PC-3 (cell line): Measurements from ENCODE around the gene RGS3. TPM values are rescaled to one million over a fixed set of nuclear protein-coding genes. Genes with fewer than 3 reads are reported as not detected.

Experiments used
- ATAC-seq: fragments of 200-7000 bp; cut with Tn5 transposase; 2 replicates; pipeline ENCODE4 v1.9.1; 2020; ENCODE audit warnings: mild to moderate bottlenecking, moderate library complexity
- BruUV-seq: library from RNA; stranded (reverse); fragments of 400-500 nt; replicated peaks from 2 replicates; lab custom pipeline; 2021; lab: Mats Ljungman, UMichigan
- CTCF ChIA-PET: fragments of 300-600 bp; sonication (Branson Sonifier 250); formaldehyde crosslinking; loops from one replicate; lab custom pipeline; 2022; ENCODE audit warnings: antibody characterized with exemption; lab: Charles Lee
- POLR2A ChIA-PET: fragments of 300-600 bp; sonication (Branson Sonifier 250); formaldehyde crosslinking; loops from one replicate; lab custom pipeline; 2022; ENCODE audit warnings: antibody characterized with exemption; ENCODE audit not compliant: unreplicated experiment; lab: Charles Lee
- DNase-seq: peaks from one replicate; pipeline ENCODE4 v3.0.0-alpha.2; 2015
- H2AFZ ChIP-seq: fragments of 300-600 bp; sonication (generic); 2 replicates; pipeline ENCODE4 v1.6.0; 2016; ENCODE audit warnings: antibody characterized with exemption, low read length
- H3F3A ChIP-seq: fragments of 300-600 bp; sonication (generic); one replicate; pipeline ENCODE4 v1.6.0; 2017; ENCODE audit warnings: antibody characterized with exemption, low read length, control low read depth, mild to moderate bottlenecking; ENCODE audit not compliant: unreplicated experiment
- H3K27ac ChIP-seq: fragments of 300-600 bp; sonication (generic); 2 replicates; pipeline ENCODE4 v1.5.1; 2016; ENCODE audit warnings: mild to moderate bottlenecking, low read length
- H3K27me3 ChIP-seq: fragments of 300-600 bp; sonication (generic); 2 replicates; pipeline ENCODE4 v1.6.1; 2016; ENCODE audit warnings: low read length, mixed read lengths
- H3K36me3 ChIP-seq: fragments of 300-600 bp; sonication (generic); 2 replicates; pipeline ENCODE4 v1.6.1; 2016; ENCODE audit warnings: low read depth, mixed run types, low read length, mixed read lengths
- H3K4me1 ChIP-seq: fragments of 300-600 bp; sonication (generic); 2 replicates; pipeline ENCODE4 v1.5.1; 2016; ENCODE audit warnings: low read length; ENCODE audit not compliant: insufficient read depth
- H3K4me2 ChIP-seq: fragments of 300-600 bp; sonication (generic); 2 replicates; pipeline ENCODE4 v1.6.0; 2016; ENCODE audit warnings: low read length
- H3K4me3 ChIP-seq: fragments of 300-600 bp; sonication (generic); 2 replicates; pipeline ENCODE4 v1.5.1; 2016; ENCODE audit warnings: mild to moderate bottlenecking, low read length, mixed read lengths
- H3K79me2 ChIP-seq: fragments of 300-600 bp; sonication (generic); 2 replicates; pipeline ENCODE4 v1.6.1; 2017; ENCODE audit warnings: low read length, mixed read lengths
- H3K9ac ChIP-seq: fragments of 300-600 bp; sonication (generic); 2 replicates; pipeline ENCODE4 v1.6.0; 2016; ENCODE audit warnings: mild to moderate bottlenecking, low read length
- H3K9me2 ChIP-seq: fragments of 300-600 bp; sonication (generic); replicated peaks from 2 replicates; pipeline ENCODE4 v1.6.1; 2016; ENCODE audit warnings: mixed run types, low read length, mixed read lengths
- H3K9me3 ChIP-seq: fragments of 300-600 bp; sonication (generic); 2 replicates; pipeline ENCODE4 v1.6.1; 2016; ENCODE audit warnings: low read length, mixed read lengths
- H4K20me1 ChIP-seq: fragments of 300-600 bp; sonication (generic); 2 replicates; pipeline ENCODE4 v1.6.1; 2016; ENCODE audit warnings: low read length, mixed read lengths
- EZH2 ChIP-seq: fragments of 300-600 bp; sonication (generic); IDR thresholded peaks from one replicate; pipeline ENCODE4 v1.6.1; 2017; ENCODE audit warnings: antibody characterized with exemption, mild to moderate bottlenecking, low read length; ENCODE audit not compliant: unreplicated experiment
- EZH2phosphoT487 ChIP-seq: fragments of 300-600 bp; sonication (generic); IDR thresholded peaks from 2 replicates; pipeline ENCODE4 v1.6.1; 2018; ENCODE audit warnings: mild to moderate bottlenecking, antibody characterized with exemption, low read length, borderline replicate concordance
- intact Hi-C: fragments of 100-400 bp; cut with micrococcal nuclease; formaldehyde crosslinking; loops from 2 replicates; pipeline ENCODE4 v1.9.0; 2023
- total RNA-seq: library from RNA; depleted of rRNA; stranded (reverse); fragments of >200 nt; gene quantifications from 2 replicates; pipeline ENCODE4 v1.2.3, GENCODE V29; 2014
- TF ChIP-seq, protein P1 (sequence below): fragments of 300-600 bp; sonication (generic); conservative IDR thresholded peaks from 2 replicates; pipeline ENCODE4 v1.5.1; 2017; ENCODE audit warnings: antibody characterized with exemption, low read depth, mild to moderate bottlenecking, low read length

RGS3 gene
- total RNA-seq, 1 experiment from 2014 or later: 26.3 TPM

- H3K4me1 ChIP-seq: no peaks in the 10 kb centered on the region
- H3K27ac ChIP-seq: peak overlapping the region; percentile 23; the same call in 1 of the 2 replicates
- H3K27me3 ChIP-seq: no peaks in the 10 kb centered on the region
- no peak overlapping the region for H3K4me3 ChIP-seq
- H2AFZ ChIP-seq: no peak overlapping the region
- no TSS peak for BruUV-seq
- no peaks in the 10 kb centered on the region for H3K9me3 ChIP-seq
- H3K79me2 ChIP-seq: no peaks in the 10 kb centered on the region
- intact Hi-C loops: no loop called here
- no peaks in the 10 kb centered on the region for H3K9me2 ChIP-seq
- TF ChIP-seq EZH2phosphoT487 (no peak), EZH2 (no peak)
- TF ChIP-seq, protein P1, sequence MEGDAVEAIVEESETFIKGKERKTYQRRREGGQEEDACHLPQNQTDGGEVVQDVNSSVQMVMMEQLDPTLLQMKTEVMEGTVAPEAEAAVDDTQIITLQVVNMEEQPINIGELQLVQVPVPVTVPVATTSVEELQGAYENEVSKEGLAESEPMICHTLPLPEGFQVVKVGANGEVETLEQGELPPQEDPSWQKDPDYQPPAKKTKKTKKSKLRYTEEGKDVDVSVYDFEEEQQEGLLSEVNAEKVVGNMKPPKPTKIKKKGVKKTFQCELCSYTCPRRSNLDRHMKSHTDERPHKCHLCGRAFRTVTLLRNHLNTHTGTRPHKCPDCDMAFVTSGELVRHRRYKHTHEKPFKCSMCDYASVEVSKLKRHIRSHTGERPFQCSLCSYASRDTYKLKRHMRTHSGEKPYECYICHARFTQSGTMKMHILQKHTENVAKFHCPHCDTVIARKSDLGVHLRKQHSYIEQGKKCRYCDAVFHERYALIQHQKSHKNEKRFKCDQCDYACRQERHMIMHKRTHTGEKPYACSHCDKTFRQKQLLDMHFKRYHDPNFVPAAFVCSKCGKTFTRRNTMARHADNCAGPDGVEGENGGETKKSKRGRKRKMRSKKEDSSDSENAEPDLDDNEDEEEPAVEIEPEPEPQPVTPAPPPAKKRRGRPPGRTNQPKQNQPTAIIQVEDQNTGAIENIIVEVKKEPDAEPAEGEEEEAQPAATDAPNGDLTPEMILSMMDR: no peak
- ATAC-seq (peak; percentile 31), DNase-seq (peak; percentile 64)
- no peak overlapping the region for H3K4me2 ChIP-seq
- CTCF ChIA-PET: no interaction called here
- no peak overlapping the region for H3K9ac ChIP-seq
- no peaks in the 10 kb centered on the region for H4K20me1 ChIP-seq
- POLR2A ChIA-PET: no interaction called here
- H3K36me3 ChIP-seq: no peaks in the 10 kb centered on the region
- no peaks in the 10 kb centered on the region for H3F3A ChIP-seq
Observed at GRCh38 chr9:113556877-113557593, 93.5 kb downstream of the RGS3 start.

DNA sequence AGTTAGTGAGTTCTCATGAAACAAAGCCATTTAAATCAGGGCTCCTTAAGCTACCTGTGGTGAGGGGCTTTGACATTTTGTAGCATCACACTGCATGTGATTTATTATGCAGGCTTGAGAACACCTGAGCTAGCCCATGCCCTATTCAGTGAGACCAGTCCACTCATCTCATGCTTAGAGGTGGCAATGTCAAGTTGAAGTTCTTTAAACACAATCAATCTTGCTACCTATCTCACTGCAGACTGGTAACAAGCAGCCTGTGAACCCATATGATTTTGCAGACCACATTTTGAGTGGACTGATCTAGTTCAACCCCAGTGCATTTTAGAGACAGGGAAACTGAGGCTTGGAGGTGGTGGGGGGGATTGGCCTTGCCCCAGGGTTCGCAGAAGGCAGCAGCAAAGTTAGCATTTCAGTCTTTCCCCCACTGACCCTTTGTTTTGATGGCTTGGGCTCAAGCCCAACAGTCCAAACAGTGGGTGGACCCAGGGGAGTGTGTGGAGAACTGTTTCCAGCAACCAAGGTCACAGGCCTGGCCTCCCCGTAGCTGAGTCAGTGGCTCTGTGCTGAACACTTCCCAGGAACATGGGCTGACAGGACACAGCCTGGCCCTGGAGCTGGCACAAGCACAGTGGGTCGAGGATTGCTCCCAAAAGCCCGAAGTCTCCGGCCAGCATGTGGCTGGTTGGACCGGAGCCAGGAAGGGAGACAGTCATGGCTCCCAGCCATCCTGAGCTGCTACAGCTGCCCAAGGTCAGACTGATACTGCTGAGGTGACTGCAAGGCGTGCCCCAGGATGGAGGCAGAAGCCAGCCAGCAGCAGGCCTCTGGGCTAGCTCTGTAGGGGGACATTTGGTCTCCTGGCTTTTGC is 95.3 kb downstream of the RGS3 start:
- ATAC-seq (no peak), DNase-seq (no peak)
- BruUV-seq: no TSS peak
- Histone ChIP-seq H3F3A (no peaks in the 10 kb centered on the region), H2AFZ (no peak overlapping the region), H3K27ac (no peak overlapping the region), H3K4me1 (no peaks in the 10 kb centered on the region), H3K4me3 (no peak overlapping the region), H3K4me2 (no peak overlapping the region), H3K9me2 (no peaks in the 10 kb centered on the region), H3K9me3 (no peaks in the 10 kb centered on the region), H3K36me3 (no peaks in the 10 kb centered on the region), H3K27me3 (no peaks in the 10 kb centered on the region), H3K9ac (no peak overlapping the region), H4K20me1 (no peaks in the 10 kb centered on the region), H3K79me2 (no peaks in the 10 kb centered on the region)
- ChIA-PET POLR2A (no interaction called here), CTCF (no interaction called here)
- TF ChIP-seq, protein P1: no peak
- no peak for TF ChIP-seq EZH2phosphoT487
- TF ChIP-seq EZH2: no peak
- intact Hi-C loops: no loop called here
